ENCODE data around the gene PDE7B.

- TF ChIP-seq, protein P1, sequence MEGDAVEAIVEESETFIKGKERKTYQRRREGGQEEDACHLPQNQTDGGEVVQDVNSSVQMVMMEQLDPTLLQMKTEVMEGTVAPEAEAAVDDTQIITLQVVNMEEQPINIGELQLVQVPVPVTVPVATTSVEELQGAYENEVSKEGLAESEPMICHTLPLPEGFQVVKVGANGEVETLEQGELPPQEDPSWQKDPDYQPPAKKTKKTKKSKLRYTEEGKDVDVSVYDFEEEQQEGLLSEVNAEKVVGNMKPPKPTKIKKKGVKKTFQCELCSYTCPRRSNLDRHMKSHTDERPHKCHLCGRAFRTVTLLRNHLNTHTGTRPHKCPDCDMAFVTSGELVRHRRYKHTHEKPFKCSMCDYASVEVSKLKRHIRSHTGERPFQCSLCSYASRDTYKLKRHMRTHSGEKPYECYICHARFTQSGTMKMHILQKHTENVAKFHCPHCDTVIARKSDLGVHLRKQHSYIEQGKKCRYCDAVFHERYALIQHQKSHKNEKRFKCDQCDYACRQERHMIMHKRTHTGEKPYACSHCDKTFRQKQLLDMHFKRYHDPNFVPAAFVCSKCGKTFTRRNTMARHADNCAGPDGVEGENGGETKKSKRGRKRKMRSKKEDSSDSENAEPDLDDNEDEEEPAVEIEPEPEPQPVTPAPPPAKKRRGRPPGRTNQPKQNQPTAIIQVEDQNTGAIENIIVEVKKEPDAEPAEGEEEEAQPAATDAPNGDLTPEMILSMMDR (conservative IDR thresholded peaks at IDR 0.05; ENCODE audit: low read length), result no peak
- TF ChIP-seq EZH2phosphoT487 (IDR thresholded peaks at IDR 0.05; ENCODE audit: borderline replicate concordance, low read depth, low read length), result no peak
Observed at GRCh38 chr6:136117081-136117480, 265.6 kb downstream of the PDE7B start.

All from OCI-LY7 (cell line).